ENCODE results near the gene SNRPD1. TPM values are rescaled to one million over a fixed set of nuclear protein-coding genes. Genes with fewer than 3 reads are reported as not detected.
"Not testable (repeated sequence)": the region's sequence is repeated elsewhere in the genome, so short reads cannot be mapped to it uniquely, and the experiment has no call there.

The SNRPD1 gene
- total and polyA plus RNA-seq, 2 experiments from 2014 or later, result 15.5 to 123 TPM

DNA sequence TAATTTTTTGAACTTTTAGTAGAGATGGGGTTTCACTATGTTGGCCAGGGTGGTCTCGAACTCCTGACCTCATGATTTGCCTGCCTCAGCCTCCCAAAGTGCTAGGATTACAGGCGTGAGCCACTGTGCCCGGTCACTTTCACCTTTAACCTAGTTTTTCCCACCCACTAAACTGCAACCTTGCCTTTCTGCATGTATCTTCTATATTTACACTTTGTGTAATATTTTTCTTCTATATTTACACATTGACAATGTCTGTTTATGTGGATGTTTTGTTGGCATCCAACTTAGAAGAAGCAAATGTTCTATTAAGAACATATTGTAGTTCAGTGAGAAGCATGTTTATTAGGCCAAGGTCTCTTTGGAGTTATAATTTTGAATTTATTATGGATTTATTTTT is 26.7 kb downstream of the SNRPD1 start:
- H3K4me3 ChIP-seq, result no peak overlapping the region
- TF ChIP-seq CTCF (IDR thresholded peaks at IDR 0.05; ENCODE audit: poor library complexity) (no peak), EZH2 (IDR thresholded peaks at IDR 0.05; ENCODE audit: borderline replicate concordance) (no peak), EZH2phosphoT487 (IDR thresholded peaks at IDR 0.05; ENCODE audit: low read depth, severe bottlenecking, unreplicated experiment) (no peak)
- no peaks in the 10 kb centered on the region for H4K20me1 ChIP-seq (ENCODE audit: insufficient read depth, poor library complexity, severe bottlenecking)
- H3K79me2 ChIP-seq, result no peaks in the 10 kb centered on the region
- no peaks in the 10 kb centered on the region for H3K27me3 ChIP-seq
- no peaks in the 10 kb centered on the region for H3K9me2 ChIP-seq (replicated peaks; ENCODE audit: insufficient read depth)
- no peaks in the 10 kb centered on the region for H3K9me3 ChIP-seq (ENCODE audit: low read depth)
- H2AFZ ChIP-seq, result no peak overlapping the region
- H3K36me3 ChIP-seq (replicated peaks; ENCODE audit: insufficient read depth, low read depth), result no peaks in the 10 kb centered on the region
- DNase-seq (ENCODE audit: low spot score), result no peak
- no peak overlapping the region for H3K27ac ChIP-seq
- H3K4me1 ChIP-seq (ENCODE audit: insufficient read depth), result no peaks in the 10 kb centered on the region
- WGBS (ENCODE audit: low lambda C conversion rate, missing lambda C conversion rate), result 80% methylated on average over 3 of the region's 3 CpGs
- no peak overlapping the region for H3K4me2 ChIP-seq

DNA sequence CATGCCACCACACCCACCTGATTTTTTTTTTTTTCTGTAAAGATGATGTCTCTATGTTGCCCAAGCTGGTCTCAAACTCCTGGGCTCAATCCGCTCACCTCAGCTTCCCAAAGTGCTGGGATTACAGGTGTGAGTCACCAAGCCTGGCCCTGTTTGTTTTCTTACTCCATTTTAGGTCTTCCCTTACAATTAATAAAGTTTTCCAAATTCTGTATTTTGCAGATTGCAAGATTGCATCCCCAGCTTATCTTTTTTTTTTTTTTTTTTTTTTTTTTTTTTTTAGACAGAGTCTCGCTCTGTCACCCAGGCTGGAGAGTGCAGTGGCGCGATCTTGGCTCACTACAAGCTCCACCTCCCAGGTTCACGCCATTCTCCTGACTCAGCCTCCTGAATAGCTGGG is 28.3 kb downstream of the SNRPD1 start:
- H3K9me3 ChIP-seq (ENCODE audit: low read depth); H3K4me3 ChIP-seq; H4K20me1 ChIP-seq (ENCODE audit: insufficient read depth, poor library complexity, severe bottlenecking); H3K4me1 ChIP-seq (ENCODE audit: insufficient read depth); H3K36me3 ChIP-seq (replicated peaks; ENCODE audit: insufficient read depth, low read depth); H2AFZ ChIP-seq; H3K9me2 ChIP-seq (replicated peaks; ENCODE audit: insufficient read depth); H3K27ac ChIP-seq; DNase-seq (ENCODE audit: low spot score); H3K79me2 ChIP-seq; H3K4me2 ChIP-seq; H3K27me3 ChIP-seq: not testable (repeated sequence)
- 100% methylated on average over 2 of the region's 5 CpGs for WGBS (ENCODE audit: low lambda C conversion rate, missing lambda C conversion rate)

DNA sequence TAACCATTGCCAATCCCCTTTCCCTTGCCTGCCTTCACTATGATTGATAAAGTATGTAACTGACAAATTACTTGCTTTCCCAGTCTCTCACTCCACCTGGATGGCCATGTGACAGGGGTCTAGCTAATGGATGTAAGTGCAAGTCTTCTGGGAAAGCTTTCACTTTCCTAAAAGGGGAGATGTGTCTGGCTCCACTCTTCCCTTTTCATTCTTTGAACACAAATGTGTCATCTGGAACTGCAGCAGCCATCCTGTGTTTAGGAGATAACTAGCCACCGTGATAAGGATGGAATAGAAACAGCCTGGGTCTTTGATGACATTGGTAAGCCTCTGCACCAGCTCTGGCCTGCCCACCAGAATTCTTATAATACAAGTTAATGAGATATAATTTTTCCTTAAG is 38.2 kb downstream of the SNRPD1 start:
- no peak for DNase-seq (ENCODE audit: low spot score)
- no peak overlapping the region for H2AFZ ChIP-seq
- H3K4me1 ChIP-seq (ENCODE audit: insufficient read depth), result no peaks in the 10 kb centered on the region
- H3K79me2 ChIP-seq, result no peaks in the 10 kb centered on the region
- H3K4me2 ChIP-seq, result no peak overlapping the region
- WGBS (ENCODE audit: low lambda C conversion rate, missing lambda C conversion rate), result 42% methylated on average over 1 of the region's 1 CpG
- H4K20me1 ChIP-seq (ENCODE audit: insufficient read depth, poor library complexity, severe bottlenecking), result no peaks in the 10 kb centered on the region
- TF ChIP-seq EZH2phosphoT487 (IDR thresholded peaks at IDR 0.05; ENCODE audit: low read depth, severe bottlenecking, unreplicated experiment) (no peak), EZH2 (IDR thresholded peaks at IDR 0.05; ENCODE audit: borderline replicate concordance) (no peak), CTCF (IDR thresholded peaks at IDR 0.05; ENCODE audit: poor library complexity) (no peak)
- H3K27me3 ChIP-seq, result no peaks in the 10 kb centered on the region
- H3K36me3 ChIP-seq (replicated peaks; ENCODE audit: insufficient read depth, low read depth), result no peaks in the 10 kb centered on the region
- H3K27ac ChIP-seq, result no peak overlapping the region
- no peaks in the 10 kb centered on the region for H3K9me2 ChIP-seq (replicated peaks; ENCODE audit: insufficient read depth)
- H3K9me3 ChIP-seq (ENCODE audit: low read depth), result no peaks in the 10 kb centered on the region
- H3K4me3 ChIP-seq, result no peak overlapping the region

GRCh38 chr18:21652073-21652472 is 40.0 kb downstream of the SNRPD1 start:
- Histone ChIP-seq H3K9me3 (ENCODE audit: low read depth) (no peaks in the 10 kb centered on the region), H3K36me3 (replicated peaks; ENCODE audit: insufficient read depth, low read depth) (no peaks in the 10 kb centered on the region), H3K9me2 (replicated peaks; ENCODE audit: insufficient read depth) (no peaks in the 10 kb centered on the region), H3K4me1 (ENCODE audit: insufficient read depth) (no peaks in the 10 kb centered on the region), H3K27ac (no peak overlapping the region), H3K79me2 (no peaks in the 10 kb centered on the region), H3K4me2 (no peak overlapping the region), H3K27me3 (no peaks in the 10 kb centered on the region), H2AFZ (no peak overlapping the region), H4K20me1 (ENCODE audit: insufficient read depth, poor library complexity, severe bottlenecking) (no peaks in the 10 kb centered on the region), H3K4me3 (no peak overlapping the region)
- TF ChIP-seq EZH2 (IDR thresholded peaks at IDR 0.05; ENCODE audit: borderline replicate concordance), result no peak
- TF ChIP-seq EZH2phosphoT487 (IDR thresholded peaks at IDR 0.05; ENCODE audit: low read depth, severe bottlenecking, unreplicated experiment), result no peak
- no peak for TF ChIP-seq CTCF (IDR thresholded peaks at IDR 0.05; ENCODE audit: poor library complexity)
- no peak for DNase-seq (ENCODE audit: low spot score)
- 100% methylated on average over 4 of the region's 4 CpGs for WGBS (ENCODE audit: low lambda C conversion rate, missing lambda C conversion rate)

All from hepatocyte (in vitro differentiated cells).